22Rv1 (cell line): Measurements from ENCODE around the gene RAB42.

ENCODE experiments used
- H3K27ac ChIP-seq: fragments of 450-650 bp; 2 replicates; pipeline ENCODE4 v1.5.1; 2017
- ZFX ChIP-seq: fragments of 450-650 bp; IDR thresholded peaks from 2 replicates; pipeline ENCODE4 v1.6.1; 2017; ENCODE audit warnings: antibody characterized with exemption, borderline replicate concordance
- TF ChIP-seq, protein P1 (sequence below): fragments of 450-650 bp; IDR thresholded peaks from 2 replicates; pipeline ENCODE4 v1.5.1; 2017; ENCODE audit warnings: mild to moderate bottlenecking

The RAB42 gene

DNA sequence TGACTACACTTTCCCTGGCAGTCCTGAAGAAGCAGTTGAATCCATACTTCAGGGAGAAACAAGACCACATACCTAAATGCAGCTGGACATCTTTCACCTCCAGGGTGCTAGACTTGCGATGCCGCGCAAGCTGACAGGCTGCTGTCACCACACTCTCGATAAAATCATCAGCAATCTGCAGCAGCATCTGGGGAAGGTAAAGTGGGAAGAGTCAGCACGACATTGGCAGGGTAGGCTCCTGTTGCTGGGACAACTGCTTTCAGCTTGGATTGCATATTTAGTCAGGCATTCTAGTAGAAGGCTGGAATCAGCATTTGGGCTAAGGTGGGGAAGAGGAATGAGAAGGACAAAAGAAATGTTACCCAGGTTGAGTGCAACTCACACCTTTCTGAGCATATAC lies 21.1 kb downstream of the RAB42 start:
- TF ChIP-seq, protein P1, sequence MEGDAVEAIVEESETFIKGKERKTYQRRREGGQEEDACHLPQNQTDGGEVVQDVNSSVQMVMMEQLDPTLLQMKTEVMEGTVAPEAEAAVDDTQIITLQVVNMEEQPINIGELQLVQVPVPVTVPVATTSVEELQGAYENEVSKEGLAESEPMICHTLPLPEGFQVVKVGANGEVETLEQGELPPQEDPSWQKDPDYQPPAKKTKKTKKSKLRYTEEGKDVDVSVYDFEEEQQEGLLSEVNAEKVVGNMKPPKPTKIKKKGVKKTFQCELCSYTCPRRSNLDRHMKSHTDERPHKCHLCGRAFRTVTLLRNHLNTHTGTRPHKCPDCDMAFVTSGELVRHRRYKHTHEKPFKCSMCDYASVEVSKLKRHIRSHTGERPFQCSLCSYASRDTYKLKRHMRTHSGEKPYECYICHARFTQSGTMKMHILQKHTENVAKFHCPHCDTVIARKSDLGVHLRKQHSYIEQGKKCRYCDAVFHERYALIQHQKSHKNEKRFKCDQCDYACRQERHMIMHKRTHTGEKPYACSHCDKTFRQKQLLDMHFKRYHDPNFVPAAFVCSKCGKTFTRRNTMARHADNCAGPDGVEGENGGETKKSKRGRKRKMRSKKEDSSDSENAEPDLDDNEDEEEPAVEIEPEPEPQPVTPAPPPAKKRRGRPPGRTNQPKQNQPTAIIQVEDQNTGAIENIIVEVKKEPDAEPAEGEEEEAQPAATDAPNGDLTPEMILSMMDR, result no peak
- no peak for TF ChIP-seq ZFX
- H3K27ac ChIP-seq, result no peak overlapping the region

DNA sequence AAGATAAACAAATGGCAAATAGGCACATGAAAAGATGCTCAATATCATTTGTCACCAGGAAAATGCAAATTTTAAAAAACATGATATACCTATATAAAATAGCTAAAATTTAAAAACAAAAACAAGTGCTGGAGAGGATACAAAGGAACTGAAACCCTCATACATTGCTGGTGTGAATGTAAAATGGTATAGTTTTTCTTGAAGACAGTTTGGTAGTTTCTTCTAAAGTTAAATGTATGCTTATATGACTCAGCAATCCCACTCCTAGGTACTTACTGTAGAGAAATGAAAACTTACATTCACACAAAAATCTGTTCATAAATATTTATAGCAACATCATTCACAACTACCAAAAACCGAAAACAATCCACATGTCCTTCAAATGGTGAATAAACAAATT lies 39.6 kb downstream of the RAB42 start:
- TF ChIP-seq, protein P1, result no peak
- TF ChIP-seq ZFX, result no peak
- H3K27ac ChIP-seq, result no peak overlapping the region

DNA sequence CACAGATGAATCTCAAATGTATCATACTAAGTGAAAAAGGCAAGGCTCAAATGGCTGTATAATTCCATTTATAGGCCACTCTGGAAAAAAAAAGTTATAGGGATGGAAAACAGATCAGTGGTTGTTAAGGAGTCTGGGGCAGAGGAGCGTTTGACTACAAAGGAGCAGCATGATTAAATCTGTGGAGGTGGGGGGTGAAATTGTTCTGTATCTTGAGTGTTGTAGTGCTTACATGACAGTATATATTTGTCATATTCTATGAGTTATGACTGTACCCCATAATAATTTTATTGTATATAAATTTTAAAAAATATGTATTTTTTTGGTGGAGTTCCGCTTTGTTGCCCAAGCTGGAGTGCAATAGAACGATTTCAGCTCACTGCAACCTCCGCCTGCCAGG lies 40.5 kb downstream of the RAB42 start:
- no peak overlapping the region for H3K27ac ChIP-seq
- TF ChIP-seq ZFX, result no peak
- TF ChIP-seq, protein P1, result no peak

DNA sequence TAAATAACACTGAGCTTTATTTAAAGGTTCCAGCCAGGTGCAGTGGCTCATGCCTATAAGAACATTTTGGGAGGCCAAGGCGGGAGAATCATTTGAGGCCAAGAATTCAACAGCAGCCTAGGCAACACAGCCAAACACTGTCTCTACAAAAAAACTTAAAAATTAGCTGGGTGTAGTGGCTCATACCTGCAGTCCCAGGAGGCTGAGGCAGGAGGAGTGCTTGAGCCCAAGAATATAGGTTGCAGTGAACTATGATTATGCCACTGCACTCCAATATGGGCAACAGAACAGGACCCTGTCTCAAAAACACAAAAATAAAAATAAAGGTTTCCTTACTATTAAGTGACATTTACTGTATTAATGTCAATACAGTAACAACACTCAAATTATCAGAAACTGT lies 48.7 kb downstream of the RAB42 start:
- H3K27ac ChIP-seq, result no peak overlapping the region
- TF ChIP-seq, protein P1, result no peak; the same call in none of the 2 replicates
- TF ChIP-seq ZFX, result no peak

DNA sequence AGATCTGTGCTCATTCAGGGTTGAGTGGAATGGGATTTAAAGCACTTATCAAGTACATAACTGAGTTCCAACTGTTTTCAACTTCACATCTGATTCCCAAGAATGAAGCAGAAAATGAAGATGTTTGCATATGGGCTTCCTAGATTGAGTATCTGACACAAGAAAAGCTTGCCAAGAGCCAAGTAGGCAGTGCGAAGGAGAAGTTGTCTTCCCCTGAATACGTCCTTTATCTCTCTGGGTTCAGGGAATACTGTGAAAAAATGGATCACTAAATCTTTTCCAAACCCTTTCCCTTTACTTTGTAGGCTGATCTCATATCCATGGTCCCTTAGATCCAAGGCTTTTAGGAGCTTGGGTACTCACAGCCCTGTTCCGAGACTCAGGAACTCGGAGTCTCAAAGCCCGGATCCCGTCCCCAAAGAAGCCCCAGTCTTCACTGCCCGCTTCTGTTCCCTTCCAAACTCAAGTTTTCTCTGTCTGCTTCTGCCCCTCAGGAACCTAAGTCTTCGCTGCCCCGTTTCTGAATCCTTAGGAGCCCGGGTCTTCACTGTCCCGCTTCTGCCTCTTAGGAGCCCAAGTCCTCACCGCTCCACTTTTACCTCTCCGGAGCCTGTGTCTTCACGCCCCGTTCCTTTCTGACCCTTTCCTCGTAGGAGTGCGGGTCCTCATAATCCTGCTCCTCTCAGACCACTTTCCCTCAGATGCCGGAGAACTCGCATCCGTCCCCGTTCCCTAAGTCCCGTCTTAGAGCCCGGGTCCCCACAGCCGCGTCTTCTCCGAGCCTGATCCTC lies 50.2 kb downstream of the RAB42 start:
- TF ChIP-seq, protein P1, result no peak
- no peak for TF ChIP-seq ZFX
- H3K27ac ChIP-seq, result peak overlapping the region; percentile 100

DNA sequence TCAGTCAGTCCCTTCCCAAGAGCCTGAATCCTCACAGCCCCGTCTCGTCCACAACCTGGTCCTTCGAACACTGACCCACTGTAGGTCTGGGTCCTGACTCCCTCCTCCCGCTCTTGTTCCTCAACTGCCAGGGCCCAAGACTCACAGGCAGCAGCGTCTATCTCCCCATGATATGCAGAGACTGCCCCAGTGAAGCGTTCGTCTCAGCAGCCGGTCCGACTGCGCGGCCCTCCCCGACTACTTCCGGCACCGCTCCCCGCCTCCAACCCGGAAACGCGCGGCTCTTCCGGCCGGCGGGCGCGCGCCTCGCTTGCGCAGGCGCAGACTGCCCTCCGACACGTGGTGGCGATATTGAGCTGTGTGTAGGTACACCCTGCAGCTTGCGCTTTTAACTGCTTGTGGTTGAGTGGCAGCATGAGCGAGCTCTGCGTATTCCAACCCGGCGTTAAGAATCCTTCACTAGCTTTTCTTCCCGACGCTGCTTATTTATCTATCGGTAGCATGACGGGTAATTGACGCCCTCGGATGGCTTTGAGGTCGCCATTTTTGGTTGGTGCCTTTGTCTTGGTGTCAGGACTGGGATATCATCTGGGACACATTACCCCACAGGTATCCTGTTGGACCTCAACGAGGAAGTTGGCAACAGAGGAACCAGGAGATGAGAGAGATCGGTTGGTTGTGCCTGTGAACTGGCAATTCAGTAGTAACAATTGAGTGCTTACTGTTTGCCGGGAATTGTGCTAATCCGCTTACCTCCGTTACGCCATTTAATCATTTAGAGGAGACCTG lies 51.0 kb downstream of the RAB42 start, which contains the start of gene TAF12:
Gene TAF12, minus strand, starts transcription at position 221 of the 789 bp plus-strand sequence. CDS start 20,986 bp downstream, outside the sequence.
- TF ChIP-seq, protein P1, result peak; percentile 64
- TF ChIP-seq ZFX, result no peak
- peak within 1 kb of the TSS; percentile 100 for H3K27ac ChIP-seq

DNA sequence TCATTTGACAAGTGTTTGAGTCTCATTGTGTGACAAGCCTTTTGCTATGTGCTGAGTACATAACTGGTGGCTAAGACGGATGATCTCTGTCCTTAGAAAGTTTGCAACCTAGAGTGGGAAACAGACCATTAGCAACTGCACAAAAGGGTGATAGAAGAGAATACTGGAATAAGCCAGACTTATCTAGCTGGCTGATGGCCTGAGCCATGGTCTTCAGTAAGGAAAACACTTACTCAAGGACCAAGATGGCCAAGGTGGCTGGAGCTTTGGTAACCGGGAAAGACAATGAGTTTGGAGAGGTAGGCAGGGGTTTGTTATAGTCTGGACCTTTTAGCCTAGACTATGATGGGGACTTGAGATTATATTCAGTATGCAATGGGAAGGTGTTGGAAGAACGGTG lies 52.4 kb downstream of the RAB42 start:
- TF ChIP-seq, protein P1, result no peak
- TF ChIP-seq ZFX, result no peak

More for the DNA sequence above, 52.4 kb downstream of the RAB42 start:
- peak overlapping the region; percentile 100 for H3K27ac ChIP-seq
